ENCODE measurements around the gene MLXIPL. TPM values are rescaled to one million over a fixed set of nuclear protein-coding genes. Genes with fewer than 3 reads are reported as not detected.

The MLXIPL gene
- total RNA-seq, 1 experiment from 2014 or later = 6.1 TPM

DNA sequence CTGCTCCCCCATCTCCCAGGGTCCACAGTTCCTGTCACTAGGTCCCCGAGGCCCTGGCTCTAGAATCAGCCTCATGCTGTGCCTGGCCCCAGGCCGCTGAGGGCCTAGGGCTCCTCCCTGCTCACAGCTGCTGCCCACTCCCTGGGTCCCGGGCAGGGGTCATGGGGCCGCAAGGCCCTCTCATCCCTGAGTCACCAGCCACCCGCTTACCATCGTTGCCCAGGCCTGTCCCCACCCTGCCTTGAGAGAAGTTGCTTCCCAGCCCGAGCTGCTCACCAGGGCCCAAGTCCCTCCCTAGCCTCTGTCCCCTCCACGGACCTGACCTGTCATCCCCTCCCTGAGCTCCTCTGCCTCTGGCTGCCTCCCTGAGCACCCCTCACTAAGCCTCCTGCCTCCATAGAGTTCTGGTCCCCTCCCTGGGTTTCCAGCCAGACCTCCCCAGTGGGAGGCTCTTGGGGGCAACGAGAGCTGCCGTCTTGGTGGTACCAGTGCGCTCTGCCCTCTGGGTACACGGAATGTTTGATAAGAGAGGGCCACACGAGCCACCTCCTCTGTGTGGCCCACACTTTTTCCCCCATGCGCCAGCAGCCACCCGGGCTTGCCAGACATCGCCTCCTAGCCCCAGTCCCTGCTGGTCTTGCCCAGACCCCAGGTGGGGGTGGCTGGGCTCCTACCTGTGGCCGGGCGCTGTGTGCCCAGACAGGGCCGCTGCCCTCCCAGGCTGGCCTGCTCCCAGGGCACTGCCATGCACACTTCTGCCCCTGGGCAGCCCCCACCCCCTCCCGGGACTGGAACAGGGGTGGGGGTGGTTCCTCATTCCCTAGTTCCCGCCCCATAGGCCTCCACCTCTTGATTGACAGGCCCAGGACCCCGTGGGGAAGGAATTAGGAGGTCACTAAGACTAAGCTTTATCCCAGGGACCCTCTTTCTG, 21.3 kb downstream of the MLXIPL start:
- Mint-ChIP-seq H3K27ac (peak overlapping the region in 1 of 3 experiments; percentile 27; a peak in 2 of 7 replicates), H3K36me3 (ENCODE audit: insufficient read depth in 1 of 3, low read depth in 3 of 3) (no peaks in the 10 kb centered on the region; a peak in 2 of 7 replicates), H3K27me3 (ENCODE audit: low read depth) (peaks cover 48% of the 10 kb centered on the region), H3K4me1 (peaks cover 4 to 23% of the 10 kb centered on the region in 2 experiments; a peak in 3 of 4 replicates), H3K4me3 (no peak overlapping the region), H3K9me3 (no peaks in the 10 kb centered on the region)
- Histone ChIP-seq H3K18ac (ENCODE audit: insufficient read length, low read depth, low read length) (no peak overlapping the region), H2BK120ac (ENCODE audit: low read depth, low read length, poor library complexity, severe bottlenecking) (no peak overlapping the region), H3K4me2 (ENCODE audit: insufficient read depth, insufficient read length, low read length) (no peak overlapping the region), H2AK5ac (ENCODE audit: insufficient read length, low read length) (no peak overlapping the region), H3K79me2 (ENCODE audit: insufficient read depth, low read length) (no peaks in the 10 kb centered on the region), H4K8ac (replicated peaks; ENCODE audit: insufficient read length, low read depth, low read length) (no peak overlapping the region), H2BK5ac (ENCODE audit: insufficient read length, low read length) (no peak overlapping the region), H3K9me3 (ENCODE audit: control insufficient read depth, low read depth, low read length) (no peaks in the 10 kb centered on the region), H3K23ac (ENCODE audit: insufficient read length, low read depth, low read length) (no peak overlapping the region), H4K20me1 (ENCODE audit: control insufficient read depth, insufficient read depth, insufficient read length) (peaks cover 3% of the 10 kb centered on the region), H3K79me1 (ENCODE audit: insufficient read depth, low read depth, low read length, poor library complexity, severe bottlenecking) (no peaks in the 10 kb centered on the region), H3K27me3 (ENCODE audit: insufficient read depth, low read length) (no peaks in the 10 kb centered on the region; the same call in 1 of the 2 replicates), H3K4me1 (ENCODE audit: insufficient read depth, low read length) (no peaks in the 10 kb centered on the region; the same call in 1 of the 2 replicates), H3K14ac (ENCODE audit: insufficient read depth, low read length) (no peak overlapping the region), H4K91ac (ENCODE audit: insufficient read length, low read depth, low read length) (no peak overlapping the region), H4K5ac (ENCODE audit: insufficient read length, low read depth, low read length) (no peak overlapping the region), H3K4ac (ENCODE audit: low read depth, low read length) (no peak overlapping the region), H3K9ac (ENCODE audit: extremely low read depth, insufficient read length, low read length) (no peak overlapping the region), H3K56ac (ENCODE audit: insufficient read length, low read depth, low read length) (no peak overlapping the region), H2BK12ac (ENCODE audit: insufficient read length, low read depth, low read length) (no peak overlapping the region), H2BK20ac (ENCODE audit: low read depth, low read length, poor library complexity, severe bottlenecking) (no peak overlapping the region), H2BK15ac (ENCODE audit: low read depth, low read length) (no peak overlapping the region), H3K23me2 (ENCODE audit: insufficient read length, low read depth, low read length, poor library complexity, severe bottlenecking) (no peaks in the 10 kb centered on the region), H3T11ph (ENCODE audit: low read length) (no peak overlapping the region), H2AFZ (ENCODE audit: low read length) (no peak overlapping the region), H3K27ac (ENCODE audit: insufficient read length, low read depth, low read length) (no peak overlapping the region)
- no CpG with 5 or more reads among the region's 22 CpGs for WGBS (ENCODE audit: extremely low coverage, insufficient read length, low lambda C conversion rate)
- TF ChIP-seq, protein P1, sequence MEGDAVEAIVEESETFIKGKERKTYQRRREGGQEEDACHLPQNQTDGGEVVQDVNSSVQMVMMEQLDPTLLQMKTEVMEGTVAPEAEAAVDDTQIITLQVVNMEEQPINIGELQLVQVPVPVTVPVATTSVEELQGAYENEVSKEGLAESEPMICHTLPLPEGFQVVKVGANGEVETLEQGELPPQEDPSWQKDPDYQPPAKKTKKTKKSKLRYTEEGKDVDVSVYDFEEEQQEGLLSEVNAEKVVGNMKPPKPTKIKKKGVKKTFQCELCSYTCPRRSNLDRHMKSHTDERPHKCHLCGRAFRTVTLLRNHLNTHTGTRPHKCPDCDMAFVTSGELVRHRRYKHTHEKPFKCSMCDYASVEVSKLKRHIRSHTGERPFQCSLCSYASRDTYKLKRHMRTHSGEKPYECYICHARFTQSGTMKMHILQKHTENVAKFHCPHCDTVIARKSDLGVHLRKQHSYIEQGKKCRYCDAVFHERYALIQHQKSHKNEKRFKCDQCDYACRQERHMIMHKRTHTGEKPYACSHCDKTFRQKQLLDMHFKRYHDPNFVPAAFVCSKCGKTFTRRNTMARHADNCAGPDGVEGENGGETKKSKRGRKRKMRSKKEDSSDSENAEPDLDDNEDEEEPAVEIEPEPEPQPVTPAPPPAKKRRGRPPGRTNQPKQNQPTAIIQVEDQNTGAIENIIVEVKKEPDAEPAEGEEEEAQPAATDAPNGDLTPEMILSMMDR (conservative IDR thresholded peaks at IDR 0.05) = no peak
- no peak for DNase-seq

All from H9 (cell line).